ENCODE measurements around the gene NOL11.
"Not testable (repeated sequence)": the region's sequence is repeated elsewhere in the genome, so short reads cannot be mapped to it uniquely, and the experiment has no call there.

Gene NOL11

GRCh38 chr17:67708378-67708777 lies 9.4 kb upstream of the NOL11 start:
- DNase-seq = no peak

DNA sequence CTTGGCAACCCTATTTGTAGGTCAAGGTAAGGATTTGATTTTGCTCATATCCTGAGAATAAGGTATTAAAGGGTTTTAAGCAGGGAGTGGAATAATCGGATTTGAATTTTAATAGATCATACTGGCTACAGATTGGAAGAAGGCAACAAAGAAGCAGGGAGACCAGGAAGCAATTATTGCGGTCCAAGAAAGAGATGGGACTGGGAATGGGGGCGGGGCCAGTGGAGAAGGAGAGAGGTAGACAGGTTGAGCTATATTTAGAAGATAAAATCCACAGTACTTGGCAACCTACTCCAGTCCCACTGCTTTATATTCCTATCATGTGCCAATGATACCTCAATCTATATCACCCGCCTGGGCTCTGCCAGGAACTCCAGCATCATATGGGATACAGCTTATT lies 5.8 kb upstream of the NOL11 start:
- no peak for DNase-seq

- no peak for DNase-seq
Measured at GRCh38 chr17:67712375-67712774, 5.4 kb upstream of the NOL11 start.

DNA sequence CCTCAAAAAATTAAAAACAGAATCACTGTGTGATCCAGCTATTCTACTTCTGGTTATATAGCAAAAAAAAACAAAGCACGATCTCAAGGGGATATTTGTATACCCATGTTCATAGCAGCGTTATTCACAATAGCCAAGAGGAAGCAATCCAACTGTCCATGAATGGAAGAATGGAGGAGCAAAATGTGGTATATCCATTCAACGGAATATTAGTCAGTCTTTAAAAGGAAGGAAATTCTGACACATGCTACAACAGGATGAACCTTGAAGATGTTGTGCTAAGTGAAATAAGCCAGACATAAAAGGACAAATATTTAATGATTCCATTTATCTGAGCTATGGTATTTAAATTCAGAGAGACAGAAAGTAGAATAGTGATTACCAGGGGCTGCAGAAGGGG lies 4.6 kb upstream of the NOL11 start:
- no peak for DNase-seq

GRCh38 chr17:67716405-67716798 lies 1.3 kb upstream of the NOL11 start:
- DNase-seq = no peak

DNA sequence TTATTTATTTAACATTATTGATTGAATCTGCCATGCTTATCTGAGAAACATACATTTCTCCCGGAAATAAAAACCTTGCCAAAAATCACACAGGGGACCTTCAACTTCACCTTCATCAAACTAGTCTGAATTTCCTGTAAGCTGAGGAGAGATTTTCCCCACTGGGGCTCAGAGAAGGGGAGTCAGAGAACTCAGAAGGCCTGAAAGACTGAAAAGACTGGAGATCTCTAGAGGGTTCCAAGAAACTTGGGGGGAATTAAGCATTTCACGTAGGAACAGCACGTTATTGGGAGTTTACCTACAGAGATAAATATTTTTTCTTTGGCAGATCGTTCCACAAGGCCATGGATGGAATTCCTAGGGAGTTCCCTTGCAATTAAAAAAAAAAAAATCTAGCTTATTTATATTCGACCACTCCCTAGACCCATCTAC lies 528 bp upstream of the NOL11 start:
- DNase-seq = no peak

DNA sequence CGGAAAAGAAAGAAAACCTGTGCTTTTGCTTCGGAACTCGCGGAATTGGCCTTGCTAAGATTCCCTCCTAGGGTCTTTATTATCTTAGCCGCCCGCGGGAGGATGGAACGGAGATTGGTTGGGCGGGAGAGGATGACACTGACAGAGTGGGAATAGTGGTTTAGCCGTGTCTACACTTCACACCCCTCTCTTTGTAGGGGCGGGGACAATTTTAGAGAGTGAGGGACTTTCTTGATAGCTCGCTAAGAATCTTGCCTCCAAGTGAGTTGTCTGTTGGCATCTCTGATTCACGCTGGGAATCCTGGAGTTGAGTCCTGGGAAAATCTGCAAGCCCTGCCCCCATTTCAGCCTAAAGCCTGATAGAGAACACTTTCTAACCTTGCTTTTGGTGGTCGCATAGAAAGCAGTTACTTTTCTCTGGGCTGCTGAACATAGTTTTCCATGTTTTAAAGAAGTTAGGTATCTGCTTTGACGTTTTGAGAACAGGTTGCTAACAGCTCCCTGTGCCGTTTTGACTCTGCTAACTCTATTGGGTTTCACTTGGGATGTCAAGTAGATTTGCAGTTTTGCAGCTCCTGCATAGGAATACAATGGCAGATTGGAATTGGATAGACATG lies 697 bp downstream of the NOL11 start:
- peak in 3 of 56 donors; percentile 34 to 40 (median 37) for DNase-seq

- no peak for DNase-seq
Measured at GRCh38 chr17:67725373-67725791, 7.6 kb downstream of the NOL11 start.

DNA sequence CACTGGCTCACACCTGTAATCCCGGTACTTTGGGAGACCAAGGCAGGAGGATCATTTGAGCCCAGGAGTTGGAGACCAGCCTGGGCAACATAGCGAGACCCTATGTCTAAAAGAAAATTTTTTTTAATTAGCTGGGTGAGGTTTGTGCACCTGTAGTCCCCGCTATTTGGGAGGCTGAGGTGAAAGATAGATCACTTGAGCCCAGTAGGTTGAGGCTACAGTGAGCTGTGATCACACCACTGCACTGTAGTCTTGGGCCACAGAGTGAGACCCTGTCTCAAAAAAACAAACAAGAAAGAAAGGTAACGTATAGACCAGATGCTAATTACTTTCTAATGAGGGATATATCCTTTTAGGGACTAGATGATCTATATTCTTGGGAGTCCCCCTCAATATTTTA lies 8.1 kb downstream of the NOL11 start:
- DNase-seq = no peak

DNA sequence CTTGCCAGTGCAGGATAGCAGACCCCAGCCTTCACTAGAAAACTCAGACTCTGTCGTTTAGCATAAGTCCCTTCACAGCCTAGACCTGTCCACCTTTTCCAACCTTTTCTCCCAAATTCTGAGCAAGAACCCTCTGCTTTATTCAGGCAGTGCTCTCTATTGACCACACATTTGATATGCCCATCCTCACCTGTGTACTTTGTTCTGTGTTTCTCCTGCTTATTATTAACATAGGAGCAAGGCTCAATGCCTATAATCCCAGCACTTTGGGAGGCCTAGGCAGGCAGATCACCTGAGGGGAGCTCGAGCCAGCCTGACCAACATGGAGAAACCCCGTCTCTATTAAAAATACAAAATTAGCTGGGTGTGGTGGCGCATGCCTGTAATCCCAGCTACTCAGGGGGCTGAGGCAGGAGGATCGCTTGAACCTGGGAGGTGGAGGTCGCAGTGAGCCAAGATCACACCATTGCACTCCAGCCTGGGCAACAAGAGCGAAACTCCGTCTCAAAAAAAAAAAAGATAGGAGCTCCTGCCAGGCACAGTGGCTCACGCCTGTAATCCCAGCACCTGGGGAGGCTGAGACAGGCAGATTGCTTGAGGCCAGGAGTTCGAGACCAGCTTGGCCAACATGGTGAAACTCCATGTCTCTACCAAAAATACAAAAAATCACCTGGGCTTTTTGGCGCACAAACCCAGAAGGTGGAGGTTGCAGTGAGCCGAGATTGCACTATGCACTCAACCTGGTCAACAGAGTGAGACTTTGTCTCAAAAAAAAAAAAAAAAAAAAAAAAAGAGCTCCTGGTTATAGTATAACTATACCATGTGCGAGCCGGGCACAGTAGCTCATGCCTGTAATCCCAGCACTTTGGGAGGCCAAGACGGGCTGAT lies 9.7 kb downstream of the NOL11 start:
- DNase-seq = not testable (repeated sequence)

DNA sequence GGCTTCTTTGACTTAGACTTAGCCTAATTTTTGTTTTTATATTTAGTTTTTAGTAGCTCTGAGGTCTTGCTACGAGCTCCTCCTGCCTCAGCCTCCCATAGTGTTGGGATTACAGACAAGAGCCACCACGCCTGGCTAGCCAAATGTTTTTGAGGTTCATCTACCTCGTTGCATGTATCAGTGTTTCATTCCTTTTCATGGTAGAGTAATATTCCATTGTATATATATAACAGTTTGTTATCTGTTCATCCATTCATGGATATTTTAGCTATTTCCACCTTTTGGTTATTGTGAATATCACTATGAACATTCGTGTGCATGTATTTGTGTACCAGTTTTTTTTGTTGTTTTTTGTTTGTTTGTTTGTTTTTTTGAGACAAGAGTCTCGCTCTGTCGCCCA lies 12.2 kb downstream of the NOL11 start:
- DNase-seq = no peak

- no peak for DNase-seq
Measured at GRCh38 chr17:67730731-67731130, 13.0 kb downstream of the NOL11 start.

GRCh38 chr17:67733449-67733848 lies 15.7 kb downstream of the NOL11 start:
- no peak for DNase-seq

- DNase-seq = no peak
Measured at GRCh38 chr17:67737145-67737544, 19.4 kb downstream of the NOL11 start.

DNA sequence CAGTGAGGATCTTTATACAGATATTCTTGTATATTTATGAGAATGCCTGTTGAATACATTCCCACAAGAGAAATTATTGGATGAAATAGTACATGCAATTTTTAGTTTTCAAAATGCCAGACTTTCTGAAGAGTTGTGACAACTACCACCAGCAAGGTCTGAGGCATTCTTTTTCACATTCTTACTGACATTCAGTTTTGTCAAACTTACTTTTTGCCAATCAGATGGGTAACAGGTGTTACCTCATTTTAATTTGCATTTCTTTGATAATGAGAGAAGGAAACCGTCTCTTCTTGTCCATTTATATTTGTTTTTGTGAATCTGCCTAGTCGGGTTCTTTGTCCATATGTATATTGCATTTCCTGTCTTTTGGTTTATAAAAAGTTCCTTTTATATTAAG lies 24.3 kb downstream of the NOL11 start:
- DNase-seq = no peak

- no peak for DNase-seq
Measured at GRCh38 chr17:67746704-67747571, 29.2 kb downstream of the NOL11 start.

GRCh38 chr17:67747681-67748235 lies 30.0 kb downstream of the NOL11 start:
- no peak for DNase-seq

GRCh38 chr17:67750067-67750466 lies 32.3 kb downstream of the NOL11 start:
- no peak for DNase-seq

DNA sequence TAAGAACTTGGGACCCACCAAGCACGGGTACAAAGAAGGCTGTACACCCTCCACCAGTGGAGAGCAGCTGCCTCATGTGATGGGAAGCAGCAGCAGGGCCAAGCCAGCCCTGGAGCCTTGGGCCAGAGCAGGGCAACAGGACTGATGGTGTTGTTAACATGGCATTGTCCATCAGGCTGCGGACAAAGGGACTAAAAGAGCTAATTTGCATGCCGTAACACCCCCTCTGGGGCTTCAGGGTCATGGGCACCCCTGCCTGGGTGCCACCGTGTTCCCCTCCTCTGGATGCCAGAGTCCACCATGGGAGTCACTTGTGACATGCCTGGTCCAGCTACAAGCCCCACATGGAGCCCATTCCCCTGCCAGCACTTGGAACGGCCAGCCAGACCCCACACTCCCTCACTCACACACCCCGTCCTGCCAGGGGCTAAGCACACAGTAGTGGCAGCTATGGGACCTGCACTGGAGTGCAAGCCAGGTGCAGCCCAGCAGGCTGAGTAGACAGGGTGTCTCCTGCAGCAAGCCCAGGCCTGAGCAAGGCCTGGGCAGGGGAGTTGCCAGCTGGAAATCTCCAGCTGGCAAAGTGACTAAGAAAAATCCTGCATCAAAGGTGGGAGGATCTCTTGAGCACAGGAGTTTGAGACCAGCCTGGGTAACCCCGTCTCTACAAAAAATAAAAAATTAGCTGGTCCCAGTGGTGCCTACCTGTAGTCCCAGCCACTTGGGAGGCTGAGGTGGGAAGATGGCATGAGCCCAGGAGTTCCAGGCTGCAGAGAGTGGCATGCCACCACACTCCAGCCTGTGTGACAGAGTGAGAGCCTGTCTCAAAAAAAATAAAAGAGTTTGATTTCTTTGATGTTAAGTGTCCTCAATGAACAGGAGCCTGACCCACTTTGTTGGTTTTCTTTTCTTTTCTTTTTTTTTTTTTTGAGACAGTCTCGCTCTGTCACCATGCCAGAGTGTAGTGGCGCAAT lies 33.7 kb downstream of the NOL11 start:
- no peak for DNase-seq

GRCh38 chr17:67752160-67752559 lies 34.4 kb downstream of the NOL11 start:
- not testable (repeated sequence) for DNase-seq
